C4-2B (cell line): ENCODE data around the gene TENM4.

Experiments
- H3K27ac ChIP-seq: fragments of 450-650 bp; 2 replicates; pipeline ENCODE4 v1.5.1; 2017
- ZFX ChIP-seq: fragments of 450-650 bp; IDR thresholded peaks from 2 replicates; pipeline ENCODE4 v1.6.1; 2017
- TF ChIP-seq, protein P1 (sequence below): fragments of 450-650 bp; conservative IDR thresholded peaks from 2 replicates; pipeline ENCODE4 v1.5.1; 2017; ENCODE audit warnings: mild to moderate bottlenecking

TENM4 gene

DNA sequence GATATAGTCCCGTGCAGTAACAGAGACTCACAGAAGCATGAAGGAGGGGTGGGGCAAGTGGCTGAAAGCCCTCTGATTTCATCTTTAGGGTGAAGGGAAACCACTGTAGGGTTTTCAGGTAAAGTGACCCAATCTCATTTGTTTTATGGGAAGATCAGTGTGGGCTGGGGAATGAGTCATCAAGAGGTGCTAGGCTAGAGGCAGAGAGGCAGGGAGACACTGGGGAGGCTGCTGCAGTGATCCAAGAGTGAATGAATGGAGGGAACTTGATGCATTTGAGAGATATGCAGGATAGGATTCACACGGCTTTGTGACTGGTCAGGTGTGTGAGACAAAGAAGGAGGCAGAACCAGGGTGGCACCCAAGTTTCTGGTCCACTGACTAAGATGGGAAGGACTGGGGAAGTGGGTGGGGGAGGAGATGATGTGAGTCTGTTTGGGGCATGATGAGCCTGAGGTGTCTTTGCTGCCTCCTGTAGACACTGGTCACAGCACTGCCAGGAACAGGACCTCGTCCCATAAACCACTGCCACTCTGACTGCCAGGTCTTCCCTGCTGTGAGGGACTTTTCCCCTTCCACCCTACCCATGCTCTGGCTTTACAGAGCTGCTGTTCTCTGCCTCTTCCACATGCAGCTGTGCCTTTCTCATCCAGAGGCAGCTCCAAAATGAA, 239.0 kb downstream of the TENM4 start:
- H3K27ac ChIP-seq = no peak overlapping the region
- TF ChIP-seq, protein P1, sequence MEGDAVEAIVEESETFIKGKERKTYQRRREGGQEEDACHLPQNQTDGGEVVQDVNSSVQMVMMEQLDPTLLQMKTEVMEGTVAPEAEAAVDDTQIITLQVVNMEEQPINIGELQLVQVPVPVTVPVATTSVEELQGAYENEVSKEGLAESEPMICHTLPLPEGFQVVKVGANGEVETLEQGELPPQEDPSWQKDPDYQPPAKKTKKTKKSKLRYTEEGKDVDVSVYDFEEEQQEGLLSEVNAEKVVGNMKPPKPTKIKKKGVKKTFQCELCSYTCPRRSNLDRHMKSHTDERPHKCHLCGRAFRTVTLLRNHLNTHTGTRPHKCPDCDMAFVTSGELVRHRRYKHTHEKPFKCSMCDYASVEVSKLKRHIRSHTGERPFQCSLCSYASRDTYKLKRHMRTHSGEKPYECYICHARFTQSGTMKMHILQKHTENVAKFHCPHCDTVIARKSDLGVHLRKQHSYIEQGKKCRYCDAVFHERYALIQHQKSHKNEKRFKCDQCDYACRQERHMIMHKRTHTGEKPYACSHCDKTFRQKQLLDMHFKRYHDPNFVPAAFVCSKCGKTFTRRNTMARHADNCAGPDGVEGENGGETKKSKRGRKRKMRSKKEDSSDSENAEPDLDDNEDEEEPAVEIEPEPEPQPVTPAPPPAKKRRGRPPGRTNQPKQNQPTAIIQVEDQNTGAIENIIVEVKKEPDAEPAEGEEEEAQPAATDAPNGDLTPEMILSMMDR = no peak
- TF ChIP-seq ZFX = no peak

DNA sequence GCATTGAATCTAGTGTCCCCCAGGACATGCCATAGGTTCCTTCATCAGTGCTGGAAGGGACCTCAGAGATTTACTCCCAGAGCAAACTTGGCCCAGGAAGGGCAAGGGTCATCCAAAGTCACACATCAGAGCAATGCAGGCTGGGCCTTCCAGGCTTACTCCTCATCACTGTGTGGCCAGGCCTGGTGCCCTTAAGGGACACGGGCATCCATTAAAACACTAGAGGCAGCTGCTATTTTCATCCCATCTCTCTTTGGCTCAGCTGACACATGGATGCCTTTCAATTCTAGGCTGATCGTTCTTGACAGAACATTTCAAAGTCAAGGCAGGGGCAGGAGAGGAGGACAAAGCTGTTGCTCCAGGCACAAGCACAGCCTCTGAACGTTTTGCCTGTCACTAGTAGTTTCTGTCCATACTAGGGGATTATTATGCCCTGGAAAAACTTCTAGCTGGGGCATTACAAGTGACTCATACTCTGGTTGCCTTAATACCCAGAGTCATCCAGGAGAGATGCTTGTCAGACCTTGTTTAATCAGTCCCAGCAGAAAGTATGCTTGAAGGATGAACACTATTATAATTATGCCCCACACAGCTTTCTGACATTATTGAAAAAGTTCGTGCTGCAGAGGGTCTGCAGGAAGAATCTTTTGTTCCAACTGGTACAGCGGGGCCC, 240.3 kb downstream of the TENM4 start:
- no peak overlapping the region for H3K27ac ChIP-seq
- TF ChIP-seq, protein P1 = no peak
- no peak for TF ChIP-seq ZFX

DNA sequence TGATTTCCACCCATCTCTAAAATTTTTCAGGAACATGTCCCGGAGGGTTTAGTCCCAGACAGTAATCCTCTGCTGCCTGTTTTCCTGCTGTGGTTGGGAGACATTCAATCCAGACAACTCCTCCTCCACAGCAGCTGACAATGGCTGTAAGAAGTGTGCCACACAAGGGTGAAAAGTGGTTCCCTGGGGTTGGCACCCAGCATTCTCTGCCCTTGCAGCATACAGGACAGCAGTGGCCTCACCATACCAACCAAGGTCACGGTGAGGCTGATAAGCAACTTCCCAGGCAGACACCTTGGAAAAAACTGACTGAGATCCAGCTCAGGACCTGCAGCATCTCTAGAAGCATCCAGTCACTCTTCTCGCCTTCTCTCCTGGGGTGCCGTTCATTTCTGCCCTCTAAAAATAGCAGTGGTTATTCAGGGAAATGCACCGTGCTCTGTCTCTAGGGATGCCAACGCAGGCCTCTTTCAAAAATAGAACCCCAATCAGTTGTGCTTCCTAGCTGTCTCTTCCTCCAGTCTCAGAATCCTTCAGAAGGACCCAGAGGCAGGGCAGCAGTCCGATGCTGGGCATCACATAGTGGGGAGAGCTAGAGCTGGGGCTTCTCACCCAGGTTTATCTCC, 241.0 kb downstream of the TENM4 start:
- TF ChIP-seq, protein P1 = no peak
- no peak for TF ChIP-seq ZFX
- no peak overlapping the region for H3K27ac ChIP-seq

DNA sequence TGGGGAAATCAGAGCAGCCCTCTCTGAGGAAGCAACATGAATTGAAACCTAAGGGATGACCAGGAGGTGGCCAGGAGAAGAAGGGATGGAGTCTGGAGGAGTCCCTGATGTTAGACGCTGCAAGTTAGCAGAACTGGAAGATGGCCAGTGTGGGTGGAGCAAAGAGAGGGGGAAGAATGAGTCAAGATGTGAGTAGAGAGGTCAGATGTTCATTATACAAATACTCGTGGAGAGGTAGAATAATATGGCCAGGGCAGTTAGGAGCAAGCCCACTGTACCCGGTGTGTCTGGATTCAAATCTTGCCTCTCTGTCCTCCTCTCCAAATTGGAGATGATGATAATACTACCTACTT, 242.0 kb downstream of the TENM4 start:
- TF ChIP-seq, protein P1 = no peak
- TF ChIP-seq ZFX = no peak
- H3K27ac ChIP-seq = no peak overlapping the region

DNA sequence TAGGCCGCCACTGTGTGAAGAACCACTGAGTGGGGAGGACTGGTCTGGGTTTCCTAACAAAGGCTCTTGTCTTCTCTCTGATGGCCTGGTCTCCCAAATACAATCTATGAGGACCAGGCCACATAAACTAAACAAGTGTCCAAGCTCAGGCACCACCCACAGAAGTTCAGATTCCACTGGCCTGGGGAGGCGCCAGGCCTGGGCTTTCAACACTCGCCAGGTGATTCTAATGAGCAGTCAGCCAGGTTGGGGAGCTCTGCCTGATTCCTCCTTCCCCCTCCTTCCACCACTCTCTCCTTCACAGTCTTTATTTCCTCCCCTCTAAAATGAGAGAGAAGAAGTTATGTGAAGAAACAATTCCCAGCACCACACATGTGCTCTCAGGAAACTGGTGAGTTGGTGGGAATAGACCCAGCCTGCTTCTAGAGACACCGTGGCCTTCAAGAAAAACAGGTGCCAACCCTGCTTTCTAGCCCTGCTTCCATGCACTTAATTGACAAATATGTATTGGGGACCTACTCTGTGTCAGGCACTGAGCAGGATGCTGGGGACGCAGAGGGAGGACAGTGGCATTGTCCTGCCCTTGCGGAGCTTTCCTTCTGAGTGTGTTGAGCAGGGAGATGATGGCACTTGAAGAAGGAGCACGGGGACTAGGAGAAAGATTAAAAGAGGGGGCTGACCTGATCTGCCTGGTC, 242.5 kb downstream of the TENM4 start:
- TF ChIP-seq, protein P1 = no peak
- no peak for TF ChIP-seq ZFX
- no peak overlapping the region for H3K27ac ChIP-seq

DNA sequence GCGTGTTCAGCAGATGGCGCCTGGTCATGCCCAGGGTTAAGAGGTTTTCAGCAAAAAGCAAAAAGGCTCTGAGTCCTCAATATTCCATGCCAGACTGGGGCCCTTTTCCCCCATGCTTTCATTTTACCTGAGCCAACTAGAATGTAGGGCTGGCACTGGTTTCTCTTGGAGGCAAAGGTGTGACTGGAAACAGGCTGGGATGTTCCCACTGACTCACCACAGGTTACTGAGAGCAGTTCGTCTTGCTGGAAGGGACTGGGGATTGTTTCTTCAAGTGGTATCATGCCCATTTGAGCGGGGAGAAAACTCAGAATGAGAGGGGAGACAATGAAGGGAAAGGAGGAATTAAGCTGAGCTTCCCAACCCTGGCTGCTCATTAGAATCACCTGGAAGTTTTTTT, 243.9 kb downstream of the TENM4 start:
- H3K27ac ChIP-seq = no peak overlapping the region
- TF ChIP-seq, protein P1 = no peak

DNA sequence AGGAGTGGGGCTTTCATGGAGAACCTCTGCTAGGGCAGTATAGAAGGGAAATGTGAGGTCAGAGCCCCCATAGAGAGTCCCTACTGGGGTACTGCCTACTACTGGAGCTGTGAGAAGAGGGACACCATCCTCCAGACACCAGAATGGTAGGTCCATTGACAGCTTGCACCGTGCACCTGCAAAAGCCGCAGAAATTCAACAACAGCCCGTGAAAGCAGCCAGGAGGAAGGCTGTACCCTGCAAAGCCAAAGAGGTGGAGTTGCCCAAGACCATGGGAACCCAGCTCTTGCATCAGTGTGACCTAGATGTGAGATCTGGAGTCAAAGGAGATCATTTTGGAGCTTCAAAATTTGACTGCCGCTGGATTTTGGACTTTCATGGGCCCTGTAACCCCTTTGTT, 245.6 kb downstream of the TENM4 start:
- H3K27ac ChIP-seq = no peak overlapping the region
- no peak for TF ChIP-seq ZFX
- TF ChIP-seq, protein P1 = no peak
